Astrocyte (in vitro differentiated cells and primary cell): ENCODE measurements around the gene EXD1. TPM values are rescaled to one million over a fixed set of nuclear protein-coding genes. Genes with fewer than 3 reads are reported as not detected.

Experiments used
- DNase-seq: peaks from one replicate; pipeline ENCODE4 v3.0.0-alpha.2; 2010; ENCODE audit warnings: low read depth
- FAIRE-seq: peaks from 2 replicates; lab custom pipeline; 2011; peaks lifted over from hg19 to GRCh38; lab: Jason Lieb, UNC
- H2AFZ ChIP-seq: 2 replicates; pipeline ENCODE4 v1.6.0; 2012; ENCODE audit warnings: low read depth, low read length, inconsistent platforms
- H3K27ac ChIP-seq: 2 replicates; pipeline ENCODE4 v1.5.1; 2011; ENCODE audit warnings: low read depth, low read length, inconsistent platforms
- H3K27me3 ChIP-seq: 2 replicates; pipeline ENCODE4 v1.6.0; 2011; ENCODE audit warnings: low read length, inconsistent platforms; ENCODE audit not compliant: insufficient read depth
- H3K36me3 ChIP-seq: 2 replicates; pipeline ENCODE4 v1.5.1; 2011; ENCODE audit warnings: low read length, inconsistent platforms; ENCODE audit not compliant: insufficient read depth
- H3K4me1 ChIP-seq: 2 replicates; pipeline ENCODE4 v1.5.1; 2011; ENCODE audit warnings: low read length, inconsistent platforms; ENCODE audit not compliant: insufficient read depth
- H3K4me2 ChIP-seq: 2 replicates; pipeline ENCODE4 v1.6.0; 2012; ENCODE audit warnings: low read length, inconsistent platforms
- H3K4me3 ChIP-seq: 2 replicates; pipeline ENCODE4 v1.5.1; 2011; ENCODE audit warnings: low read depth, mild to moderate bottlenecking, low read length, inconsistent platforms; ENCODE audit not compliant: insufficient read depth
- H3K79me2 ChIP-seq: 2 replicates; pipeline ENCODE4 v1.6.0; 2012; ENCODE audit warnings: mild to moderate bottlenecking, low read length, inconsistent platforms; ENCODE audit not compliant: insufficient read depth
- H3K9ac ChIP-seq: 2 replicates; pipeline ENCODE4 v1.6.0; 2012; ENCODE audit warnings: mild to moderate bottlenecking, low read length, inconsistent platforms
- H3K9me3 ChIP-seq: 2 replicates; pipeline ENCODE4 v1.5.1; 2012; ENCODE audit warnings: low read depth, mild to moderate bottlenecking, low read length, inconsistent platforms; ENCODE audit not compliant: insufficient read depth
- H4K20me1 ChIP-seq: 2 replicates; pipeline ENCODE4 v1.6.0; 2012; ENCODE audit warnings: low read length, inconsistent platforms; ENCODE audit not compliant: insufficient read depth
- H3K27ac Mint-ChIP-seq: one replicate; pipeline ENCODE4 v1.8.0; 2021; ENCODE audit warnings: mild to moderate bottlenecking, mixed read lengths; ENCODE audit not compliant: unreplicated experiment
- H3K27me3 Mint-ChIP-seq: one replicate; pipeline ENCODE4 v1.8.0; 2021; ENCODE audit warnings: low read depth, mixed read lengths; ENCODE audit not compliant: unreplicated experiment
- H3K36me3 Mint-ChIP-seq: one replicate; pipeline ENCODE4 v1.8.0; 2021; ENCODE audit warnings: low read depth, mixed read lengths; ENCODE audit not compliant: unreplicated experiment
- H3K4me1 Mint-ChIP-seq: one replicate; pipeline ENCODE4 v1.8.0; 2021; ENCODE audit warnings: low read depth, mixed read lengths; ENCODE audit not compliant: unreplicated experiment
- H3K4me3 Mint-ChIP-seq: one replicate; pipeline ENCODE4 v1.8.0; 2021; ENCODE audit warnings: mild to moderate bottlenecking, moderate library complexity, mixed read lengths; ENCODE audit not compliant: unreplicated experiment
- H3K9me3 Mint-ChIP-seq: one replicate; pipeline ENCODE4 v1.8.0; 2021; ENCODE audit warnings: mild to moderate bottlenecking, mixed read lengths; ENCODE audit not compliant: unreplicated experiment
- CTCF ChIP-seq: IDR thresholded peaks from 2 replicates; pipeline ENCODE4 v1.5.1; 2011; ENCODE audit warnings: low read depth, mild to moderate bottlenecking, inconsistent platforms, low read length, moderate library complexity; ENCODE audit not compliant: insufficient read depth
- EZH2 ChIP-seq: IDR thresholded peaks from 2 replicates; pipeline ENCODE4 v1.6.1; 2012; ENCODE audit warnings: mild to moderate bottlenecking, low read length, inconsistent platforms; ENCODE audit not compliant: insufficient read depth
- total RNA-seq: library from RNA; stranded (reverse); gene quantifications from 2 replicates; pipeline ENCODE4 v1.2.1, GENCODE V29; 2021

Gene EXD1
- total RNA-seq, 1 donor from 2014 or later, result 0.07 TPM

GRCh38 chr15:41278319-41278718 lies 47.8 kb upstream of the EXD1 start:
- H3K27me3 Mint-ChIP-seq, result no peaks in the 10 kb centered on the region
- H3K4me2 ChIP-seq, result no peak overlapping the region
- H2AFZ ChIP-seq, result no peak overlapping the region
- H3K36me3 Mint-ChIP-seq, result peaks cover 5% of the 10 kb centered on the region
- DNase-seq (no peak), FAIRE-seq (no peak)
- H3K9me3 Mint-ChIP-seq, result no peaks in the 10 kb centered on the region
- H4K20me1 ChIP-seq, result no peaks in the 10 kb centered on the region
- no peaks in the 10 kb centered on the region for H3K79me2 ChIP-seq
- peaks cover 14% of the 10 kb centered on the region for H3K4me1 ChIP-seq
- peaks cover 4% of the 10 kb centered on the region for H3K4me1 Mint-ChIP-seq
- peaks cover 28% of the 10 kb centered on the region for H3K36me3 ChIP-seq
- H3K4me3 ChIP-seq, result no peak overlapping the region
- no peak overlapping the region for H3K9ac ChIP-seq
- no peak overlapping the region for H3K27ac Mint-ChIP-seq
- TF ChIP-seq CTCF (no peak), EZH2 (no peak)
- no peaks in the 10 kb centered on the region for H3K9me3 ChIP-seq
- no peak overlapping the region for H3K4me3 Mint-ChIP-seq
- H3K27ac ChIP-seq, result no peak overlapping the region
- no peaks in the 10 kb centered on the region for H3K27me3 ChIP-seq

GRCh38 chr15:41276831-41277230 lies 46.3 kb upstream of the EXD1 start:
- no peaks in the 10 kb centered on the region for H3K27me3 Mint-ChIP-seq
- H4K20me1 ChIP-seq, result no peaks in the 10 kb centered on the region
- H3K4me1 Mint-ChIP-seq, result peaks cover 4% of the 10 kb centered on the region
- no peaks in the 10 kb centered on the region for H3K9me3 Mint-ChIP-seq
- H3K4me1 ChIP-seq, result peaks cover 9% of the 10 kb centered on the region
- H3K27ac Mint-ChIP-seq, result no peak overlapping the region
- H3K27ac ChIP-seq, result no peak overlapping the region
- H3K4me3 Mint-ChIP-seq, result no peak overlapping the region
- TF ChIP-seq CTCF (no peak), EZH2 (no peak)
- no peaks in the 10 kb centered on the region for H3K9me3 ChIP-seq
- H3K9ac ChIP-seq, result no peak overlapping the region
- H3K79me2 ChIP-seq, result no peaks in the 10 kb centered on the region
- H3K4me3 ChIP-seq, result no peak overlapping the region
- no peak overlapping the region for H2AFZ ChIP-seq
- peaks cover 28% of the 10 kb centered on the region for H3K36me3 ChIP-seq
- no peak overlapping the region for H3K4me2 ChIP-seq
- DNase-seq, result no peak
- no peak for FAIRE-seq
- no peaks in the 10 kb centered on the region for H3K27me3 ChIP-seq
- H3K36me3 Mint-ChIP-seq, result peaks cover 5% of the 10 kb centered on the region

- H3K36me3 Mint-ChIP-seq, result peaks cover 9% of the 10 kb centered on the region
- FAIRE-seq, result no peak
- no peak overlapping the region for H3K27ac Mint-ChIP-seq
Measured at GRCh38 chr15:41269887-41270286, 39.3 kb upstream of the EXD1 start.

More at GRCh38 chr15:41269887-41270286, 39.3 kb upstream of the EXD1 start:
- Histone ChIP-seq H3K27ac (no peak overlapping the region), H2AFZ (no peak overlapping the region), H3K27me3 (no peaks in the 10 kb centered on the region), H3K4me3 (no peak overlapping the region), H3K9me3 (no peaks in the 10 kb centered on the region), H3K4me1 (no peaks in the 10 kb centered on the region), H4K20me1 (no peaks in the 10 kb centered on the region), H3K79me2 (no peaks in the 10 kb centered on the region), H3K36me3 (peaks cover 4% of the 10 kb centered on the region), H3K9ac (no peak overlapping the region), H3K4me2 (no peak overlapping the region)
- H3K4me1 Mint-ChIP-seq, result no peaks in the 10 kb centered on the region
- H3K9me3 Mint-ChIP-seq, result no peaks in the 10 kb centered on the region
- no peak for TF ChIP-seq EZH2
- TF ChIP-seq CTCF, result no peak
- no peak overlapping the region for H3K4me3 Mint-ChIP-seq
- no peak for DNase-seq
- no peaks in the 10 kb centered on the region for H3K27me3 Mint-ChIP-seq
